Nephron (organoid): ENCODE data around the gene PLCB1.

Source experiments
- H3K27ac Mint-ChIP-seq, 3 experiments: 2 replicates each; pipeline ENCODE4 v1.8.0; 2020; ENCODE audit warnings: mixed read lengths in 3 of 3, mild to moderate bottlenecking in 2 of 3, moderate library complexity in 1 of 3
- H3K27me3 Mint-ChIP-seq: 2 replicates; pipeline ENCODE4 v1.8.0; 2021; ENCODE audit warnings: low read depth, mild to moderate bottlenecking, moderate library complexity, mixed read lengths
- H3K36me3 Mint-ChIP-seq: 2 replicates; pipeline ENCODE4 v1.8.0; 2020; ENCODE audit warnings: low read depth, mixed read lengths
- H3K4me1 Mint-ChIP-seq: 2 replicates; pipeline ENCODE4 v1.8.0; 2020; ENCODE audit warnings: mixed read lengths
- H3K4me3 Mint-ChIP-seq, 3 experiments: 2 replicates each; pipeline ENCODE4 v1.8.0; 2020; ENCODE audit warnings: mild to moderate bottlenecking in 3 of 3, mixed read lengths in 3 of 3, moderate library complexity in 2 of 3
- H3K9me3 Mint-ChIP-seq: 2 replicates; pipeline ENCODE4 v1.8.0; 2020; ENCODE audit warnings: mixed read lengths
- TF ChIP-seq, protein P1 (sequence below), 3 experiments: fragments of 200-600 bp; sonication (generic); IDR thresholded peaks; one replicate each; pipeline ENCODE4 v1.5.0; 2021; ENCODE audit warnings: antibody characterized with exemption in 3 of 3; ENCODE audit not compliant: unreplicated experiment in 3 of 3

PLCB1 gene

DNA sequence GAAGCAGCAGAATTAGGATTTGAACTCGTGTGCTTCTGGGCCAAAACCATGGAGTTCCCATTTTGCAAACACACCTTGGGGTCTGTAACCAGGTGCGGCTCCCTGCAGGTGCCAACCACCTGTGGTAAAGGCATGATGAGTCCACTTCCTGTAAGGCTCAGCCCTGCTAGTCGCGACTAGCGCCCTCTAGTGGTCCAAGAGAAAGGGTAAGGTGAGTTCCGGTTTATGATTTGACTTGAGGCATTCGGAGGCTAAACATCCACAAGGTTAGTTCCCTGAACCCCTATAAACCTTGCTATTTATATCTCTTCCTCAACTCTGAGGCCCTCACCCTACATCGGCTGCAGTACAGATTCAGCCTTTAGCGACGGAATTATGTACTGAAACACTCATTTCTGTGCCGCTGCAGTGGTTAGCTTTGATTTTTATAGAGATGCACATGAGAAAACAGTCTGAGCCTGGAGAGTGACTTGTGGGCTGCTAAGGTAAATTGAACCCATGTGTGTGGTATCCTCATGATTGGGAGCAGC, 173.4 kb downstream of the PLCB1 start:
- TF ChIP-seq, protein P1, sequence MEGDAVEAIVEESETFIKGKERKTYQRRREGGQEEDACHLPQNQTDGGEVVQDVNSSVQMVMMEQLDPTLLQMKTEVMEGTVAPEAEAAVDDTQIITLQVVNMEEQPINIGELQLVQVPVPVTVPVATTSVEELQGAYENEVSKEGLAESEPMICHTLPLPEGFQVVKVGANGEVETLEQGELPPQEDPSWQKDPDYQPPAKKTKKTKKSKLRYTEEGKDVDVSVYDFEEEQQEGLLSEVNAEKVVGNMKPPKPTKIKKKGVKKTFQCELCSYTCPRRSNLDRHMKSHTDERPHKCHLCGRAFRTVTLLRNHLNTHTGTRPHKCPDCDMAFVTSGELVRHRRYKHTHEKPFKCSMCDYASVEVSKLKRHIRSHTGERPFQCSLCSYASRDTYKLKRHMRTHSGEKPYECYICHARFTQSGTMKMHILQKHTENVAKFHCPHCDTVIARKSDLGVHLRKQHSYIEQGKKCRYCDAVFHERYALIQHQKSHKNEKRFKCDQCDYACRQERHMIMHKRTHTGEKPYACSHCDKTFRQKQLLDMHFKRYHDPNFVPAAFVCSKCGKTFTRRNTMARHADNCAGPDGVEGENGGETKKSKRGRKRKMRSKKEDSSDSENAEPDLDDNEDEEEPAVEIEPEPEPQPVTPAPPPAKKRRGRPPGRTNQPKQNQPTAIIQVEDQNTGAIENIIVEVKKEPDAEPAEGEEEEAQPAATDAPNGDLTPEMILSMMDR (IDR thresholded peaks at IDR 0.05; ENCODE audit: unreplicated experiment in 3 of 3), result peak; percentile 32 to 53 (median 50)
- no peaks in the 10 kb centered on the region for H3K36me3 Mint-ChIP-seq
- no peaks in the 10 kb centered on the region for H3K27me3 Mint-ChIP-seq
- H3K9me3 Mint-ChIP-seq, result no peaks in the 10 kb centered on the region
- H3K27ac Mint-ChIP-seq, result peak overlapping the region in 2 of 3 experiments; percentile 36 to 43
- peaks cover 23% of the 10 kb centered on the region for H3K4me1 Mint-ChIP-seq
- no peak overlapping the region for H3K4me3 Mint-ChIP-seq

DNA sequence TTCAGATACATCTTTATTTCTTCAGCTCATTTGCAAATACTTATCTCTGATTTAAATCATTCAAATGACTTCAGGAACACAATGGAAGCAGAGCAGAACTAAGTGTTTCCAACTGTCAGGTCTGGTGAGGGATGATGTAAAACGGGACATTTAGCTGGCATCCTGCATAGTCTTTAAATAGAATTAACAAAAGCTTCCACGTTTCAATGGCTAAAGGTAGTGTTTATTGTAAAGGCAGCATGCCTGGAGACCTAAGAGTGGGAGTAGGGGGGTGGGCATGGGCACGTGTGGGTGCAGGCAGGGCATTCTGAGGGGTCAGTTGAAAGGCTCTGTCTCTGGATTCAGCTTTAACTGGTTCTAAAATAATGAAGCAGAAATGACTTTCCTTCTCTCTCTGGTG, 174.9 kb downstream of the PLCB1 start:
- H3K27ac Mint-ChIP-seq, result no peak overlapping the region
- H3K27me3 Mint-ChIP-seq, result no peaks in the 10 kb centered on the region
- peaks cover 32% of the 10 kb centered on the region for H3K4me1 Mint-ChIP-seq
- H3K36me3 Mint-ChIP-seq, result no peaks in the 10 kb centered on the region
- no peak overlapping the region for H3K4me3 Mint-ChIP-seq
- TF ChIP-seq, protein P1 (IDR thresholded peaks at IDR 0.05; ENCODE audit: unreplicated experiment in 3 of 3), result no peak
- H3K9me3 Mint-ChIP-seq, result no peaks in the 10 kb centered on the region

DNA sequence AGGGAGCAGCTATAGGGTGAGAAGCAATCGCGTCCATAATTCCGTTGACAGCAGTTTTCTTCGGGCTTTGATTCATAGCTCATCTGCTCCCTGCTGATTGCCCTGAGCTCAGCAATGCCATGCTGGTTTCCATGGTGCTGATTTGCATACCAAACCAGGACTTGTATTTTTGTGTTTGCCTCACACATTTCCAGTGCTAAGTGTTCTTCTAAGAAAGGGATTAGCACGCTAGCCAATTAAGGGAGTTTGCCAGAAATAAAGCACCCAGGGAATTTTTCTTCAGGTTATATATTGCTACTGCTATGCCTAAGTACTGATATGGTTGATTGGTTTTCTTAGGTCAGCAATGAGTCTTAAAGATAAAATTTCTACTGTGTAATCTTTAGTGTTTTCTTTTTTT, 177.6 kb downstream of the PLCB1 start:
- no peak overlapping the region for H3K4me3 Mint-ChIP-seq
- H3K4me1 Mint-ChIP-seq, result peaks cover 24% of the 10 kb centered on the region
- TF ChIP-seq, protein P1 (IDR thresholded peaks at IDR 0.05; ENCODE audit: unreplicated experiment in 3 of 3), result no peak
- no peaks in the 10 kb centered on the region for H3K36me3 Mint-ChIP-seq
- no peaks in the 10 kb centered on the region for H3K27me3 Mint-ChIP-seq
- H3K9me3 Mint-ChIP-seq, result peaks cover 2% of the 10 kb centered on the region
- peak overlapping the region in 1 of 3 experiments; percentile 49 for H3K27ac Mint-ChIP-seq

DNA sequence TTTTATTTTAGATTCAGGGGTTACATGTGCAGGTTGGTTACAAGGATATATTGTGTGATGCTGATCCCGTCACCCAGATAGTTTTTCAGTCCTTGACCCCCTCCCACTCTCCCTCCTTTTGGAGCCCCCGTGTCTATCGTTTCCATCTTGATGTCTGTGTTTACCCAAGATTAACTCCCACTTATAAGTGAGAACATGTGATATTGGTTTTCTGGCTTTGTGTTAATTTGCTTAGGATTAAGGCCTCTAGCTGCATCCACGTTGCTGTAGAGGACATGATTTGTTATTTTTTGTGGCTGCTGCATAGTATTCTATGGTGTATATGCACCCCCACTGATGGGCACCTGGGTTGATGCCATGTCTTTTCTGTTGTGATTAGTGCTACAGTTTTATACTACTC, 178.6 kb downstream of the PLCB1 start:
- no peaks in the 10 kb centered on the region for H3K36me3 Mint-ChIP-seq

DNA sequence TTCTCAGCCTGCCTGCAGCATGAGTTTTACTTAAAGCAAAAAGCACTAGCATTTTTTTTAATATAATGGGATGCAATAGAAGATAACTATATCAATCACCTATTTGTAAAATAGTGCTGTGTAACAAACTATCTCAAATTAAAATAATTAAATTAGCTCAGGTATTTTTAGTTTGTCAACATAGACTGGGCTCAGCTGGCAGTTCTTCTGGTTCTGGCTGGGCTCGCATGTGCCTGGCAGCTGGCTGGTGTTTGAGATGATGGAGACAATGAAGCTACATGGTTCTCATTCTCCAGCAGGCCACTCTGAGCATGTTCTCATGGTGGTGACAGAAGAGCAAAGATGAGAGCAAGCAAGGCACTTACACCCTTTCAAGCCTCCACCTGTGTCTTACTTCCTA, 181.0 kb downstream of the PLCB1 start:
- Mint-ChIP-seq H3K27me3 (no peaks in the 10 kb centered on the region), H3K4me1 (peaks cover 17% of the 10 kb centered on the region), H3K36me3 (no peaks in the 10 kb centered on the region), H3K4me3 (no peak overlapping the region), H3K9me3 (peaks cover 2% of the 10 kb centered on the region), H3K27ac (no peak overlapping the region)
- TF ChIP-seq, protein P1 (IDR thresholded peaks at IDR 0.05; ENCODE audit: unreplicated experiment in 3 of 3), result no peak

More for the DNA sequence above, 178.6 kb downstream of the PLCB1 start:
- Mint-ChIP-seq H3K4me3 (no peak overlapping the region), H3K9me3 (peaks cover 2% of the 10 kb centered on the region), H3K4me1 (peaks cover 22% of the 10 kb centered on the region), H3K27ac (peak overlapping the region in 2 of 3 experiments; percentile 50 to 71), H3K27me3 (no peaks in the 10 kb centered on the region)
- TF ChIP-seq, protein P1 (IDR thresholded peaks at IDR 0.05; ENCODE audit: unreplicated experiment in 3 of 3), result no peak
